Skeletal muscle satellite cell (primary cell): ENCODE results near the gene PPP2R2D.

Experiments
- H3K27me3 ChIP-seq: 2 replicates; pipeline ENCODE4 v1.7.0; 2013; ENCODE audit warnings: low read length; ENCODE audit not compliant: control insufficient read depth, insufficient read depth
- H3K36me3 ChIP-seq: 2 replicates; pipeline ENCODE4 v1.7.0; 2013; ENCODE audit warnings: mild to moderate bottlenecking, control low read depth, low read length; ENCODE audit not compliant: insufficient read depth
- H3K4me1 ChIP-seq: 2 replicates; pipeline ENCODE4 v1.7.0; 2013; ENCODE audit warnings: low read length; ENCODE audit not compliant: control insufficient read depth, insufficient read depth
- H3K4me2 ChIP-seq: 2 replicates; pipeline ENCODE4 v1.7.0; 2013; ENCODE audit warnings: mild to moderate bottlenecking, low read length
- H3K4me3 ChIP-seq: 2 replicates; pipeline ENCODE4 v1.7.0; 2013; ENCODE audit warnings: low read length
- H3K9ac ChIP-seq: 2 replicates; pipeline ENCODE4 v1.7.0; 2013; ENCODE audit warnings: mild to moderate bottlenecking, low read depth, low read length, moderate library complexity
- H3K9me3 ChIP-seq: replicated peaks from 2 replicates; pipeline ENCODE4 v1.7.0; 2013; ENCODE audit warnings: mild to moderate bottlenecking, control low read depth, low read length

PPP2R2D gene

GRCh38 chr10:131905267-131905571, 4.4 kb downstream of the PPP2R2D start:
- Histone ChIP-seq H3K9ac (no peak overlapping the region), H3K36me3 (peaks cover 33% of the 10 kb centered on the region), H3K9me3 (no peaks in the 10 kb centered on the region), H3K4me2 (no peak overlapping the region), H3K27me3 (no peaks in the 10 kb centered on the region), H3K4me3 (no peak overlapping the region), H3K4me1 (peaks cover 25% of the 10 kb centered on the region)

DNA sequence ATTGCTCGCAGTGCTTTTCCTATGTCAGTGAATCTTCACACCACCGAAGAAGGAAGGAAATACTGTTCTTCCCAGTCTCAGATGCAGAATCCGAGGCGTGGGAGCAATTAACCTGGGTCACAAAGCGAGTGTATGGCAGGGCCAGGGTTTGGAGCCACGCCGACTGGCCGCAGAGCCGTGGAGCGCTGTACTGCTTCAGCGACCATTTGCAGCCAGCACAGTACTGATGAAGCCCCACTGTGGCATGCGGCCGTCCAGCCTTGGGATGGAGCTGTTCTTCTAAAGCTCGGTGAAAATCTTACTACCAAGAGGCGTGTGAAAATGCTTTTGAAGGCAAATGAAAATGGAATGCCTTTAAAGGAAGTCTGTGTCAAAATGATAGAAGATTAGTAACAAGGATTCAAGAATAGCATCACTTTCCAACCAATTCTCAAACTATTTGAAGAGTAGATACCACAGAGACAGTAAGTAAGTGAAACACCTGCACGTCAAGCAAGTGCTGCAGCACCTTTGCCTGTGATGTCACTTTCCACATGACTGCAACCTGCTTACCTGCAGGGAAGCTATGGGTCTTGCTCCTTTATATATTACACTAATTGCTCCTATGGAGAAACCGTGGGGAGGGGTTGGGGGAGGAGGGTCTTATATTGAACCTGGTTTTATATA, 4.9 kb downstream of the PPP2R2D start:
- H3K4me2 ChIP-seq, result no peak overlapping the region
- no peaks in the 10 kb centered on the region for H3K9me3 ChIP-seq
- peaks cover 33% of the 10 kb centered on the region for H3K36me3 ChIP-seq
- peaks cover 24% of the 10 kb centered on the region for H3K4me1 ChIP-seq
- H3K27me3 ChIP-seq, result no peaks in the 10 kb centered on the region
- no peak overlapping the region for H3K4me3 ChIP-seq
- no peak overlapping the region for H3K9ac ChIP-seq

GRCh38 chr10:131906269-131906639, 5.4 kb downstream of the PPP2R2D start:
- H3K9me3 ChIP-seq, result no peaks in the 10 kb centered on the region
- no peaks in the 10 kb centered on the region for H3K27me3 ChIP-seq
- H3K4me2 ChIP-seq, result no peak overlapping the region
- H3K9ac ChIP-seq, result no peak overlapping the region
- peaks cover 28% of the 10 kb centered on the region for H3K4me1 ChIP-seq
- no peak overlapping the region for H3K4me3 ChIP-seq
- peaks cover 33% of the 10 kb centered on the region for H3K36me3 ChIP-seq

DNA sequence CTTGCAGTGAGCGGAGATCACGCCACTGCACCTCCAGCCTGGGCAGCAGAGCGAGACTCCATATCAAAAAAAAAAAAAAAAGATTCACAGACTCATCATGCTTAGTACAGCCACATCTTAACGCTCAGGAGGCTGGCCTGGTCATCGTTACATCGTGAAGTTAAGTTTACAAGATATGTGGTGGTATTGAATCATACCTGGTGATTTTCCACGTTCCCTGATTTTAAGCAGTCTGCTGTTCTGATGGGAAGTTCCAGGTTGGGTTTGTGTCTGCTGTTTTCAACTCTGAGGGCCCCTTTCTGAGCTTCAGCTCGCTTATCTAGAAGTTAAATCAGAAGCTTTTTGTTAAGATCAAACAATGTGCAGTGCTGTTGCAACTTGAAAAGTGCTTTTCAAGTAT, 6.9 kb downstream of the PPP2R2D start:
- Histone ChIP-seq H3K4me1 (peaks cover 23% of the 10 kb centered on the region), H3K36me3 (peaks cover 44% of the 10 kb centered on the region), H3K4me2 (no peak overlapping the region)

DNA sequence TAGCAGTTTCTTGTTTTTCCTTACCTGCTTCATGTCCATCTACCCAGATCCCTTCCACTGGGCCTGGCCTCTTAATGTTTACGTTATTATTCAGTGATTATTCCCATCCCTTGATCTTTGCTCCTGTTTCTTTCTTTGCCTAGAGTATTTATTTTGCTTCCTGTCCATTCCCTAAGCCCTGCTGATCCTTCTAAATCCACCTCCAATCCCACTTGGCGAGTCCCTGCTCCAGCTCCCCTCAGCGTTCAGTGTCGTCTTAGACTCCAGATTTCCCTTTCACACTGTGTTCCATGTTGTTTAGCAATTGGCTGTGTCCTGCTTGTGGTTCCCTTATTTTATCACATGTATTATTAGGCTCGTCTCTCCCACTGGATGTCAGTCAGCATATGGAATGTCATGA, 7.3 kb downstream of the PPP2R2D start:
- no peaks in the 10 kb centered on the region for H3K27me3 ChIP-seq
- H3K4me1 ChIP-seq, result peaks cover 22% of the 10 kb centered on the region
- H3K4me2 ChIP-seq, result no peak overlapping the region
- H3K4me3 ChIP-seq, result no peak overlapping the region
- no peaks in the 10 kb centered on the region for H3K9me3 ChIP-seq
- no peak overlapping the region for H3K9ac ChIP-seq
- peaks cover 46% of the 10 kb centered on the region for H3K36me3 ChIP-seq

More for the DNA sequence above, 6.9 kb downstream of the PPP2R2D start:
- Histone ChIP-seq H3K9me3 (no peaks in the 10 kb centered on the region), H3K9ac (no peak overlapping the region), H3K4me3 (no peak overlapping the region), H3K27me3 (no peaks in the 10 kb centered on the region)

DNA sequence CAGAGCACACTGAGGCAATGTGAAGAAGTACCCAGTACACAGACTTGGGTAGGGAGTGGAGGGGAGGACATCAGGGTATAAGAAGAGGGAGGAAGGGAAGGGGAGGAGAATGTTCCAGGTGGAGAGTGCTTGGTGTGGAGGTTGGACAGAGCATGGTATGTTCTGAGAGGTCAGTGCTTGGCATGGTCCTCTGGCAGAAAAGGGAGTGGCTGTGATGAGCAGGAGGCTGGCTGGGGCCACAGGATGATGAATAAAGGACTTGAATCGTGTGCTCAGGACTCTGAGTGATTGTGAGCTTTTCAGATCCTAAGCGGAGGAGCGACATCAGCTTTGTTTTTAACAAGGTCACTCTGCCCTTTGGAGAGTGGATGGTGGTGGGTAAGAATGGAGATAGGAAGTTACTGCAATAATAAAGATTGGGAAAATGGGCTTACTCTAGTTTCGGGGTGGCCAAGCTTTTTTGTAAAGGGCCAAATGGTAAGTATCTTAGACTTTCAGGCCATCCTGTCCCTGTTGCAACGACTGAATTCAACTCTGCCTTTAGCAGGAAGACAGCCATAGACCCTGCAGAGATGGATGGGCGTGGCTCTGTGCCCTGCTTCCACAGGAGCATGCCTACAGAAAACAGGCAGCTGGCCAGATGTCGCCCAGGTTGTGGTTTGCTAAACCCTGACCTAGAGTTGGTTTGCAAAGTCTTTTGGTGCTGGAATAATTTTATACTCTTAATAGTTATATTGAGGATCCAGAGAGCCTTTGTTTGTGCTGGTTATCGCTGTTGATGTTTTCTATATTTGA, 8.4 kb downstream of the PPP2R2D start:
- Histone ChIP-seq H3K9me3 (no peaks in the 10 kb centered on the region), H3K4me2 (no peak overlapping the region), H3K36me3 (peaks cover 46% of the 10 kb centered on the region), H3K4me3 (no peak overlapping the region), H3K4me1 (peaks cover 17% of the 10 kb centered on the region), H3K9ac (no peak overlapping the region), H3K27me3 (no peaks in the 10 kb centered on the region)

DNA sequence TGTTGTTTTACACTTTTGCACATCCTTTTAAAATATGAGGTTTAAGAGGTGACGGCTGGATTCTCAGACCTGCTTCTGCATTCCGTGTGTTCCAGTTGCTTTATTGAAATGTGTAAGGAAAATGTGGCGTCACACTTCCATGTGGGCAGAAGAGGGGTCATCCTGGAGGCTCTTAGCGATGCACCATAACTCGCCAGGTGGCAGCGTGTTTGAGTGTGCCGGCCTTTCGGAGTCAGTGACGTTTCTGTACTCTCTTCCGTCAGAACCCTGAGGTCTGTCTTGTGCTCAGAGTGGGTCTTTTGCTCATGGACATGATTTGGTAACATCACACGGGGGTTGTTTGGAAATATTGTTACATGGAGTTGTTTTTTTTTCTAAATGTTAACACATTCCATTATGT, 9.1 kb downstream of the PPP2R2D start:
- Histone ChIP-seq H3K4me2 (no peak overlapping the region), H3K27me3 (no peaks in the 10 kb centered on the region), H3K4me3 (no peak overlapping the region), H3K4me1 (peaks cover 12% of the 10 kb centered on the region), H3K9ac (no peak overlapping the region), H3K36me3 (peaks cover 46% of the 10 kb centered on the region), H3K9me3 (no peaks in the 10 kb centered on the region)

GRCh38 chr10:131910663-131911314, 10.0 kb downstream of the PPP2R2D start:
- H3K4me3 ChIP-seq, result no peak overlapping the region
- H3K9me3 ChIP-seq, result no peaks in the 10 kb centered on the region
- H3K4me1 ChIP-seq, result peaks cover 11% of the 10 kb centered on the region
- peak overlapping the region; percentile 58 for H3K4me2 ChIP-seq
- H3K9ac ChIP-seq, result no peak overlapping the region
- peaks cover 38% of the 10 kb centered on the region for H3K36me3 ChIP-seq
- H3K27me3 ChIP-seq, result no peaks in the 10 kb centered on the region

- H3K36me3 ChIP-seq, result peaks cover 32% of the 10 kb centered on the region
- H3K9me3 ChIP-seq, result no peaks in the 10 kb centered on the region
- H3K4me1 ChIP-seq, result peaks cover 11% of the 10 kb centered on the region
- H3K4me2 ChIP-seq, result peak overlapping the region; percentile 58
- H3K27me3 ChIP-seq, result no peaks in the 10 kb centered on the region
- no peak overlapping the region for H3K9ac ChIP-seq
- no peak overlapping the region for H3K4me3 ChIP-seq
Measured at GRCh38 chr10:131911451-131911850, 10.6 kb downstream of the PPP2R2D start.

- Histone ChIP-seq H3K9me3 (no peaks in the 10 kb centered on the region), H3K4me1 (peaks cover 11% of the 10 kb centered on the region), H3K4me2 (no peak overlapping the region), H3K36me3 (peaks cover 32% of the 10 kb centered on the region), H3K9ac (no peak overlapping the region), H3K4me3 (no peak overlapping the region), H3K27me3 (no peaks in the 10 kb centered on the region)
Measured at GRCh38 chr10:131912620-131913019, 11.8 kb downstream of the PPP2R2D start.

DNA sequence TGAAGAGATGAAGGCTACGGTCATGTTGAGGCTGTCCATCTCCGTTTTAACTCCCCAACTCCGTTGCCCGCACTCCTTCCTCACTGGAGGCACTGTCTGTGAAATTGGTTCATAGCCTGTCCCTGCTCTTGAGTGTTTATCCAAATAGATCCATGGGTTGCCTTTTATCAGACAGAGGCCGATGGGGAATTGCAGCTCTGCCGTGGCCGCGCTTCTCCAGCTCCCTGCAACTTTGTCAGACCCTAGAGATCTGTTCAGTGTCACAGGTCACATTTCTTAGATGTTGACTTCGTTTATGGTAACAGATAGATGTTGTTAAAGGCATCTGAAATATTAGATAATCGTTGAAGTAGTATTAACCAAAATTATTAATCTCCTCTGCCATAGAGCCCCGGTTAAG, 14.7 kb downstream of the PPP2R2D start:
- Histone ChIP-seq H3K27me3 (no peaks in the 10 kb centered on the region), H3K4me3 (no peak overlapping the region), H3K36me3 (peaks cover 12% of the 10 kb centered on the region), H3K9ac (no peak overlapping the region), H3K9me3 (no peaks in the 10 kb centered on the region), H3K4me1 (peaks cover 5% of the 10 kb centered on the region), H3K4me2 (no peak overlapping the region)
